CD4-positive, alpha-beta T cell treated with Interleukin-2 at 100 ng/mL for 4 hours (primary cell): ENCODE data around the gene C5orf63.
"Not testable (repeated sequence)": the region's sequence is repeated elsewhere in the genome, so short reads cannot be mapped to it uniquely, and the experiment has no call there.

Source experiments
- DNase-seq: peaks from one replicate; pipeline ENCODE4 v3.0.0-alpha.2; 2020; ENCODE audit warnings: low spot score

Gene C5orf63

GRCh38 chr5:127006744-127007143 is 66.6 kb downstream of the C5orf63 start:
- DNase-seq: no peak

GRCh38 chr5:127005282-127005681 is 68.0 kb downstream of the C5orf63 start:
- not testable (repeated sequence) for DNase-seq

- DNase-seq: no peak
Measured at GRCh38 chr5:127004721-127005120, 68.6 kb downstream of the C5orf63 start.

GRCh38 chr5:127003798-127004495 is 69.4 kb downstream of the C5orf63 start:
- DNase-seq: no peak

GRCh38 chr5:127002390-127002789 is 70.9 kb downstream of the C5orf63 start:
- no peak for DNase-seq

GRCh38 chr5:127001621-127002296 is 71.5 kb downstream of the C5orf63 start:
- no peak for DNase-seq
